HG03432 (cell line): ENCODE results near the gene RDM1.
"Not testable (repeated sequence)": the region's sequence is repeated elsewhere in the genome, so short reads cannot be mapped to it uniquely, and the experiment has no call there.

Experiments
- ATAC-seq: cut with Tn5 transposase; IDR thresholded peaks from one replicate; pipeline ENCODE4 v1.9.1; 2021; ENCODE audit warnings: mild to moderate bottlenecking, moderate library complexity; ENCODE audit not compliant: unreplicated experiment

The RDM1 gene, protein sequence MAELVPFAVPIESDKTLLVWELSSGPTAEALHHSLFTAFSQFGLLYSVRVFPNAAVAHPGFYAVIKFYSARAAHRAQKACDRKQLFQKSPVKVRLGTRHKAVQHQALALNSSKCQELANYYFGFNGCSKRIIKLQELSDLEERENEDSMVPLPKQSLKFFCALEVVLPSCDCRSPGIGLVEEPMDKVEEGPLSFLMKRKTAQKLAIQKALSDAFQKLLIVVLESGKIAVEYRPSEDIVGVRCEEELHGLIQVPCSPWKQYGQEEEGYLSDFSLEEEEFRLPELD

DNA sequence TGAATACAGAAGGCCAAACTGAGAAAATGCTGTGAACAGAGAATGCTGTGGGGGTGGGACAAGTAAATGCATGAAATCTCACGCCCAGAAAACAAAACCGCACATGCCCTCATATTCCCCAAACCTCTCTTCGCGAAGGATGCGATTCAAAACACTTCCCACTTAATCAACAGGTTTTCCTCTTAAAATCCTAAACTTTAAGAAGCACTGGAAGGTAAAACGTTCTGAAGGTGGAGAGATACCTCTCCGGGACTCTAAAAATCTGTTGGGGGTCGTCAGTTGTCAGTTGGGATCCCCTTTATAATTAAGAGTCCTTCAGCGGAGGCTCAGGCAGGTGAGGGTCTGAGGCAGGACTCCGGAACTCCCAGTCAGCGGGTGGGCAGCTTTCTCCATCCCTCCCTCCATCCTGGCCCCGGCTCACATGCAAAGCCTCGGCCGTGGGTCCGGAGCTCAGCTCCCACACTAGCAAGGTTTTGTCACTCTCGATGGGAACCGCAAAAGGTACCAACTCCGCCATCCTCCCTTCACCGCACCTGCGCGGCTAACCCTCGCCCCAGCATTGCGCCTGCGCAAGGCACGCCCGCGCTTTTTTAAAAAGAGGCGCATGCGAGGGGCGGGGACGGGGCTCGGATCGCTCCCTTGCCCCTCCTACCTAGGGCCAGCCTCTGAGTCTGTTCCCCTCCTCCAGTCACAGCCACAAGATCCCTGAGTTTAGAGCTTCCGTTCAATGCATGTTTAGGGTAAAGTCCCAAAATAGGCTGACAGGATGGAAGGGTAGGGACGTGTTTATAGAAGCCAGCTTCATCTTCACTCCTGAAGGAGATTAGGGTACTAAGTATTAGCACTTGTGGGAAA is at the start of gene RDM1:
RDM1 (minus strand) TSS at position 563 of the 855 bp plus-strand sequence; CDS start at position 517, 46 bp downstream.
- peak; percentile 51 for ATAC-seq

DNA sequence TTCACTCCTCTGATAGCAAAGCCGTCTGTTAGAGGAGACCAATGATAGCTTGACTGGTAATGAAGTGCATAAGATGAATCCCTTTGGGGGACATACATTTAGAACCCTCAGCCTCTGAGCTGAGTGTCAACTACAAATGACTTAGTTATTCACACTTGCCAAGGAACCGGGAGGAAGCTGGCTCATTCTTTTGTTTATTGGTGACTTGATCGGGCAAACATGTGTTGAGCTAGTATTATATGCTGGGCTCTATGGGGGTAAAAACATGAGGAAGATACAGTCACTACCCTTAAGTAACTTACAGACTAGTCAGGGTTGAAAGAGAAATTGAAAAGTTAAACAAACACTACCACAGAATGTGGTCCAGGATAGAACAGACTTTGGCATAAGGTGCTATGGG is 47.8 kb upstream of the RDM1 start:
- ATAC-seq, result no peak

DNA sequence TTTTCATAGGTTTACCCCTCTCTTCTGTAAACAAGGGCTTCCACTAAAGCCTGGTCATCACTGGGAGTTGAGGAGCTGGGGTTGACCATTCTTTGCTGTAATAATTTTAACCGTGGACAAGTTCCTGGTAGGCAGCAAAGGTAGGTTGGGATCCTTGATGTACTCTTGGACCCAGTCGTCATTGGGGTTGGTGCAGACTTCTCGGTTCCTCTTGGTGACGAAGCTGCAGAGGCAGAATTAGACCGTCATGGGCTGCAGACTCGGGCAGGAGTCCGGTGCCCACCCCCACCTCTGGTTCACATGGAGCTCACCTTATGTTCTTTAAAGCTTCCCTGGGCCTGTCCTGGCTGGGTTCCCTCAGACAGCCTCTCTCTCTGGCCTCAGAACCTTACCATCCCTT is 46.9 kb upstream of the RDM1 start:
- ATAC-seq, result no peak

DNA sequence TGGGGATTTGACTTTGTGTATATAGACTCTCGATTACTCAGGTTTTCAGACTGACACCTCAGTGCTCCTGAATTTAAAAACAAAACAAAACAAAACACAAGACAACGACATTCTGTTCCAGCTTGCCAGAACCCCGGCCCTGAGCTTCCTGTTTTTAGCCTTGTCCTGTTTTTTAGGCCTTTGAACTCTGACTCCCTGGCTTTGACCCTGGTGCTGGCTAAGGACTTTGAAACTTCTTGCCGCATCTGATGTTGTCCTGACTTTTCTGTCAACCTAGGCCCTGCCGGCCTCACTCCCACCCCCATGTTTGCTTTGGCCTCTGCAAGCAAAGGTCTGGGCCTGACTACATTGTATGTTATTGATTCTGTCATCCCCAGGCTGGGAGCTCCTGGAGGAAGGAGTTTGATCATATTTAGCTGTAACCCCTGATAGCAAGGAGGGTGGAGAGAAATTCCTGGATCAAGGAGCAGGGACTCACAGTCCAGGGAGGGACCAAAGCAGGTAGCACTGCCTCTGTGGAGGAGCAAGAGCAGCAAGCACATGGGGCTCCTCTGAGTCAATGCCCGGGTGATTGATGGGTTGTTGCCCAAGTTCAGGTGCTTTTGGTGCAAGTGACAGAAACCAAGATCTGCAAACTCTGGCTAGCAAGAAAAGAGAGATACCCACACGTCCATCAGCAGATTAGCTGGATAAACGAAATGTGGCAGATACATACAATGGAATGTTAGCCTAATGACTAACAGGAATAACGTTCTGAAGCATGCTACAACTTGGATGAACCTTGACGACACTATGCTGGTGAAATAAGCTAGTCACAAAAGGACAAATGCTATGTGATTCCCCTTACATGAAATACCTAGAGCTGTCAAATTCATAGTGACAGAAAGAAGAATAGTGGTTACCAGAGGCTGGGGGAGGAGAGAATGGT is 43.0 kb upstream of the RDM1 start:
- no peak for ATAC-seq

DNA sequence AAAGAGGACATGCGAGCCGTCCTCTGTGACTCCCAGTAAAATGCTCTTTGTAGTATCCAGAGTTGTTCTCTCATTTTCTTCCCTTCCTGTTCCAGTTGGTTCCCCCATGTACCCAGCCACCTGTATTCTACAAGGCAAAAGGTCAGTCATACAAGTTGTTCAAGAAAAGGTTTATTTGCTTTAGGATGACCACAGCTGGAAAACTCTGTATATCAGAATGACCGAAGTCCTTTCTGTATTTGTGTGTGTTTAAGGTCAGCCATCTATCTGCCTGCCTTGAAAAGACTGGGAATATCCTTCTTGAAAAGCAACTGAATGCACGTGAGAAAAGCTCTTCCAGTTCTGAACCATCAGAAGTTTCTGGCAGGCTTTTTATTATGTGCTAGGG is 42.4 kb upstream of the RDM1 start:
- no peak for ATAC-seq

DNA sequence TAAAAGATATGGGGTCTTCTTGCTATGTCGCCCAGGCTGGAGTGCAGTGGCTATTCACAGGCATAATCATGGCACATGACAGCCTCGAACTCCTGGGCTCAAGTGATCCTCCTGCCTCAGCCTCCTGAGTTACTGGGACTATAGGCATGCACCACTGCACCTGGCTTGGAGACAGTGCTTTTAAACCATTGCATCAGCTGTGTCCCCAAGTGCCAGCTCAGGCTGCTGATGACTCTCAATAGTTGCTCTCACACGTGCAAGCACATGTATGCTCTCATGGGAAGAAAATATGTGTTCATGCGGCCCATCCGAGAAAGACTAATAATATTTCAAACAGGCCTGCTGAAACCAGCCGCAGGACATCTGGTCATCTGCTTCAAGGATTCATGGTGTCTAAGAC is 42.0 kb upstream of the RDM1 start:
- ATAC-seq, result no peak

DNA sequence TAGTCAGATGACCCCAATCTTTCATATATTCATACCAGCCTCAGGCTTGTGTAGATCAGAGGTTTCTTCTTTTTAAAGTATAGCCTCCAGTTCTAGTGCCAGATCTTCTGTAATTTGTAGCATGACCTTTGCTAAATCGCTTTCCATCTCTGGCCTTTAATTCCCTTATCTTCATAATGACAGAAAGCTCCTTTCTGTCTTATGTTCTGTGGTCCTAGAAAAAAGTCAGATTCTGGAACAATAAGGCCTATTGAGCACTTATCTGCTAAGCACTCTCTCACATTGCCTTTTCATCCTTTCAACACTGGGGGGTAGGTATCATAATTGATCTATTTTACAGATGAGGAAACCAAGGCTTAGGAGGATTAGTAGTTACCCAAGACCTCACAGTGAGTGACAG is 41.5 kb upstream of the RDM1 start:
- no peak for ATAC-seq

DNA sequence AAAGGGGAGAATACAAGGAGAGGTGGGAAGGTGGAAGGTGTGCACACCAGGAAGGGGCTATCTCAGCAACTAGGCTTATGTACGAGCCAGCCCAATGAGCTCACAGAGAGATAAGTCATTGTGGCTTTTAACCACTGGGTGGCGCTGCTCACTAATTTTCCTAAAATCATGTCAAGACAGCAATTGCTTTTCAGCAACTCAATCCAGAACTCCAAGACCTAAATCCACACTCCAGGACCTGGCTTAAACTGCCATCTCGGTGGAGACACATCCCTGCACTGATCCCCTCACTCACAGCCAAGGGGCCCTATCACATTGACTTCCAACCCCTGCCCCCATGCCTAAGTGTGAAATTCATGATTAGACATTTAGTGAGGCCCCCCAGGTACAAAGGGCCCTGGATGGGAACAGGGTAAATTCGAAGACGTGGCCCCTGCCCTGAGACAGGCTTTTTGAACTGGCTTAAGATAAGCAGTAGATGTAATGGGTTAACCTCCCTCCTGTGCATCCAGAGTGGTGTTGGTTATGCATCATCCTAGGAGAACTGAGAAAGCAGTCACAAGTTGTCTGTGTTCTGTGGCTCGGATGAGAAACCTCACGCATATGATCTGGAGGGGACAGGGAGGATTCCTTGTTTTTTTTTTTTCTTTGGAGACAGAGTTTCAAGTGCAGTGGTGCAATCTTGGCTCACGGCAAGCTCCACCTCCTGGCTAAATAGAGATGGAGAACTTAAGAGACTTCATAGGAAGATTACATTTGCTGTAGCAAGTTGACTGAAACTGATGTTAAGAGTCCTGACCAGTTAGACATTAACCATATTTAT is 39.2 kb upstream of the RDM1 start:
- no peak for ATAC-seq

DNA sequence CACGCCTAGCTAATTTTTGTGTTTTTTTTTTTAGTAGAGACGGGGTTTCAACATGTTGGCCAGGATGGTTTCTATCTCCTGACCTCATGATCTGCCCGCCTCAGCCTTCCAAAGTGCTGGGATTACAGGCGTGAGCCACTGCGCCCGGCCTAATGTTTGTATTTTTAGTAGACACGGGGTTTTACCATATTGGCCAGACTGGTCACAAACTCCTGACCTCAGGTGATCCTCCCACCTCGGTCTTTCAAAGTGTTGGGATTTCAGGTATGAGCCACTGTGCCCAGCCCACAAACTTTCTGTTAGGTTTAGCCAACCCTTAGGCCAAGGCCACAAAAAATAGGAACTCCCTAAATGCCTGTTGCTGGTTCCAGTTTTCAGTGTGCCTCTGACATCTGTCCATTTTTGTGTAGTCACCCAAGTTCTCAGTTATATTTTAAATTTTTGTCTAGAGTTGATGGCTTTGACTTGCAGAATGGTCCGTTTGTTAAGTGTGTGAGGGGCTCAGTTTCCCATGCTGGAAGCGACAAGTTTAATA is 38.0 kb upstream of the RDM1 start:
- no peak for ATAC-seq

DNA sequence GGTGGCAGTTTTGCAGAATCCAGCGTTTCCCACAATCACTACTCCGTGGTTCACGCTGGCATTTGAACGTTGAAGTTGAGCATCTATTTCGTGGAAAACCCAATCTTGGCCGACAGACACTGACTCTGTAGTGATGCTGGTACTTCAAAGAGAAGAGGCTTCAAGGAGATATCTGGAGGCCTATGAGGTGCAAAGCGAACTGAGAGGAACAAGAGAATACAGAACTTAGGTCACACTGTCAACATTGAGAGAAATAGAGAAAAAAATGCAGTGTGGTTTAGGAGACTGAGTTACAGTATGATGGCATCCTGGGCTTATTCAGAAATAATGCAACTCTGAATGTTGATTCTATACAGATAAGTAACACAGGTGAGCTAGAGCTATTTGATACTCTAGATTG is 34.7 kb upstream of the RDM1 start:
- no peak for ATAC-seq

DNA sequence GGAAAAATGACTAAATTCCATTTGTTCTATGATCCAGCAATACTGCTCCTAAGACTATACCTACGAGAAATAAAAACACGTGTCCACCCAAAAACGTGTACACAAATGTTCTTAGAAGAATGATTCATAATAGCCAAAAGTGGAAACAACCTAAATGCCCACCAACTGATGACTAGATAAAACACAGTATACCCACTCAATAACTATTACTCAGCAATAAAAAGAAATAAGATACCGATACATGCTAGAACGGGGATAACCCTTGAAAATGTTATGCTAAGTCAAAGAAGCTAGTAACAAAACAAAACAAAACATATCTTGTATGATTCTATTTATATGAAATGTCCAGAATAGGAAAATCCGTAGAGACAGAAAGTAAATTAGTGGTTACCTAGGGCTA is 33.1 kb upstream of the RDM1 start:
- ATAC-seq, result no peak

DNA sequence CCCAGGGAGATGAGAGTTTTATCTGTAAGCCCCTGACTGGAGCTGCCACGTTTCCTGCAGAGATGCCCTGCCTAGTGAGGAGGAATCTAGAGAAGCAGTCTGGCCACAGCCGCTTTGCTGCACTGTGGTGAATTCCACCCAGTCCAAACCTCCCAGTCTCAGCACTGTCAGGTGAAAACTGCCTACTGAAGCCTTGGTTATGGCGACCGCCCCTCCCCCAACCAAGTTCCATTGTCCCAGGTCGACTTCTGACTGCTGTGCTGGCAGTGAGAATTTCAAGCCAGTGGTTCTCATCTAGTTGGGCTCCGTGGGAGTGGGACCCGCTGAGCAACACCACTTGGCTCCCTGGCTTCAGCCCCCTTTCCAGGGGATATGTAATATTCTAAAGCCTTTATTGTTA is 23.1 kb upstream of the RDM1 start:
- no peak for ATAC-seq

DNA sequence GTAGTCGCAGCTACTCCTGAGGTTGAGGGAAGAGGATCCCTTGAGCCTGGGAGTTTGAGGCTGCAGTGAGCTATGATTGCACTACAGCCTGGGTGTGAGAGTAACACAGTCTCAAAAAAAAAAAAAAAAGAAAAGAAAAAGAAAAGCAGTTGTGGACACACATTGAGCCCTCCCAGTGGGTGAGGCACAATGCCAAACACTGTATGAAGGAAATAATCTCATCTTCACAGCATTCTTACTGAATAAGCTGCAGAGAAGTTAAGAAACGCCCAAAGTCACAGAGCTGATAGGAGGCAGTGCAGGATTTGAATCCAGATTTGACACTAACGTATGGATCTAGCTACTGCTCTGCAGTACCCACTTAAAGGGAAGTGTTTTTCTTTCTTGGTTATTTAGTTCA is 18.8 kb upstream of the RDM1 start:
- no peak for ATAC-seq

DNA sequence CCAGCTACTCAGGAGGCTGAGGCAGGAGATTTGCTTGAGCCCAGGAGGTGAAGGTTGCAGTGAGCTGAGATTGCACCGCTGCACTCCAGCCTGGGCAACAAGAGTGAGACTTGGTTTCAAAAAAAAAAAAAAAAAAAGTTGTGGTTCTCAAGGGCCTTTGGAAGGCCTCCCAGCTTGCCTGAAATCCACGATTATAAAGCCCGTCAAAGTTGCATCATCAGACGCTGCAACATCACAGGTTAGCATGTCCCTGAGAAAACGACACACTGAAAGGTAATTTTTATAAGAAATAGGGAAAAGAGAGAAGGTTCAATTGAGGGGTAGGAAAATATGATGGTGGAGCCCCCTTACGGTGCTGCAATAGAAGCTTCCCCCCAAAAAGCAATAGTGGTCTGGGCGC is 17.5 kb upstream of the RDM1 start:
- no peak for ATAC-seq

DNA sequence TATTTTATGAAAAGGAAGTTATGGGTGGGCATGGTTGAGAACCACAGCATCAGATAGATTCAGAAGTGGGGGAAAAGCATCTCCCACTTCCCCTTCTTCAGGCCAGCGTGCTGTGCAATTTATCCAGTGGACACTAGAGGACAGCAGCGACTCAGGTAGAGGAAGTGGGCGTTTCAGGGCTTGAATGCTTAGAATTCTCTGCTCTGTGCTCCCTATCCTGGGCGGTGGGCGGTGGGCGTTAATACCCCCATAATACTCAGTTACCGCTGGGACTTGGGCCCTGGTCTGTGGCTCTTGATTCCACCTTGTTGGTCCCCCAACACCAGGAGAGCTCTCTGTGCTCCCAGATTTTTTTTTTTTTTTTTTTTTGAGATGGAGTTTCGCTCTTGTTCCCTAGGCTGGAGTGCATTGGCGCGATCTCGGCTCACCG is 16.6 kb upstream of the RDM1 start:
- no peak for ATAC-seq

DNA sequence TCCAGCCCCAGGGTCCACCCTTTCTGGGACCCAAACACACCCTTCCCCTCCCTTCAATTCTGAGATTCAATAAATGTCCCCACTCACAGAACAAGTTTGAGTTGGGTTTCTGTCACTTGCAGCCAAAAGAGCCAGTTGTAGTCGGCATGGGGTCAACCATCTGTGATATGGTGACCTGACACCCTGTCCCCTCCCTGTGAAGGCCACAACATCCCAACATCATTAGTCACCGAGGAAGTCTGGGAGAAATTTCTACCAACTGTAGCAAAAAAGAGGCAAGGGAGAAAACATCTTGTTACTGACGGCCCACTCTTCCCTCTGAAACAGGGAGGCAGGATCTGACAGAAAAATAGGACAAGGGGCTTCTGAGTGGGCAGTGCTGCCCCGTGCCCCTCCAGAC is 13.6 kb upstream of the RDM1 start:
- no peak for ATAC-seq

DNA sequence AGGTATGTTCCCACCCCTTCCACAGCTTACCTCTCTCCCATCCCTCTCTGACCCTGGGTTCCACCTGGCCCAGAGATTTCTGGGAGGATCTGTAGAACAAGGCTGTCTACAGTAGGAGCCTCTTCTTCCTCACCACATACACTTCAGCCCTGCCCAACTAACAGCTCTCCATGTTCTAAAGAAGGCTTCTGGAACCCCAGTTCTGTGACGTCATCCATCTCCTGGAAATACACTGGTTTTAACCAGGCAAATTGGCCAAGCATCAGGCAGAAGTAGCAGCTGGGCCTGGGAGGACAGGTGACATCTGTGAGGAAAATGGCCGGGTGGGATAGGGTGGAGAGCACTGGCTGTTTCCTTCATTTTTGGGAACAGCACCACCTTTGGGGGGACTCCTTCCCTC is 13.0 kb upstream of the RDM1 start, which contains the start of gene LYZL6:
LYZL6 (minus strand) TSS at position 177 of the 400 bp plus-strand sequence. CDS start 4,357 bp downstream, outside the sequence.
- no peak for ATAC-seq

DNA sequence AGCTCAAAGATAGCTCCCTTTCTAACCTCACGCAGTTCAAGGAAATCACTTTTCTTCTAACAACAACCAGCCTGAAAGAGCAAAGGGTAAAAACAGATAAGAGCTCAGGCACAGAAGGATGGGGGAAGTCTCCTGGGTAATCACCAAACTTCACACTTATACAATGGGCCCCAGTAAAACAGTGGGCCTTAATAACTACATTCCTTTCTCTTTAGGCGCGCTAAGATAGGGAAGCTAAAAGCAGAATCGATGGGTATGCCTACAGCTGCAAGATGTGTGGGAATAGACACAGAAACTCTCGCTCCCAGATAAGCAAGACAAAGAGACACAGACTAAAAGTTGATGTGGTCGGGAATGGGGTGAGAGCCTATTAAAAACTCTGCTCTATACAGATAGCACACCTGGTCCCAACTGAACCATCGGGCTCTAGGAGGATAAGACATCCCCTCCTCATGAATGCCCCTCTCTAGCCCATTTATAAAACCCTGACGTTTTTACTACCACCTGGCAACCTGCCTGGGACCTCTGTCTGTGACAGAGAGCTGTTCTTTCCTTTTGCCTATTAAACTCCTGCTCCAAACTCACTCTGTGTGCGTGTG is 12.1 kb upstream of the RDM1 start:
- ATAC-seq, result no peak

DNA sequence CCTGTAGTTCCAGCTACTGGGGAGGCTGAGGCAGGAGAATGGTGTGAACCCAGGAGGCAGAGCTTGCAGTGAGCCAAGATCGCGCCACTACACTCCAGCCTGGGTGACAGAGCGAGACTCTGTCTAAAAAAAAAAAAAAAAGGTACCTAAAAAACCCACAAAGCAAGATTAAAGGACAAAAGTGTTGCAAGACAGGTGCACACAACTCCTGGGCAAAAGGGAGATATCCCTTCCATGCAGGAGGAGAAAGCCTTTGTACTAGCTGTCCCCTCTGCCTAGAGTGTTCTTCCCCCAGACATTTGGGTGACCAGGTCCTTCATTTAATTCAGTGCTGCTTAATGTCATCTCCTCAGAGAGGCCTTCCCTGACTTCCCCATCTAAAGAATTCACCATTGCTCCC is 7.9 kb upstream of the RDM1 start:
- not testable (repeated sequence) for ATAC-seq

DNA sequence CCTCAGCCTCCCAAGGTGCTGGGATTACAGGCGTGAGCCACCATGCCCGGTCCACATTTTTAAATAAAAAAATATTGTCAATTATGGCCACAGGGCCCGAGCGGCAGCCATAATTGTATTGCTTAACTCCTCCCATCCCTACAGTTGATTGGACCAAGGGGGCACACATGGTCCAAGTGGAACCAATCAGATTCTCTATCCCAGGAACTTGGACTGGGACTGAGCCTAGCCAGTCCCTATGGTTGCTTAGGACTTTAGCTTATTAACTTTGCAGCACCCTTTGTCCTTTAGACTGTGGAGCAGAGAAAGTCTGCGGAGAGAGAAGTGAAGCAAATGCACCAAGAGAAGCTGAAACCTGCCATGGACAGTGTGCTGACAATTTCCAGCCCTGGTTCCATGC is 5.5 kb upstream of the RDM1 start:
- no peak for ATAC-seq
